ENCODE results near the gene ATP11A.

ATP11A gene

DNA sequence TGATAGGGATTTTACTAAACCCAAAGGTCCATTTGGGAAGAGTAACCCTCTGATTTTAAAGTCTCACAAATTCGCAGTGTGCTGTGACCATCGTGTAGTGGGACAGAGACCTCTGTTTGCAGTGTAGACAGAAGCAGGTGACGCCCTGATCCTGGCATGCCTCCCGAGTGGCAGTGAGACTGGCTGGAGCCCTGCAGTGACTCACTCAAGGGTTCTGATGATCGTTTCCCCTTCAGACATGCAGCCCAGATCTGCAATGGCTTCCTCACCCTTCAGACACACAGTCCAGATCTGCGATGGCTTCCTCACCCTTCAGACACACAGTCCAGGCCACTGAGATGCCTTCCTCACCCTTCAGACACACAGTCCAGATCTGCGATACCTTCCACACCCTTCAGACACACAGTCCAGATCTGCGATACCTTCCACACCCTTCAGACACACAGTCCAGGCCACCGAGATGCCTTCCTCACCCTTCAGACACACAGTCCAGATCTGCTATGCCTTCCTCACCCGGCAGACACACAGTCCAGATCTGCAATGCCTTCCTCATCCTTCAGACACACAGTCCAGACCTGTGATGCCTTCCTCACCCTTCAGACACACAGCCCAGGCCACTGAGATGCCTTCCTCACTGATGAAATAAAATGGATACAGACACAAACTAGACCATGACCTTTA lies 125.2 kb downstream of the ATP11A start:
- Mint-ChIP-seq H3K4me3 (no peak overlapping the region), H3K9me3 (peaks cover 8% of the 10 kb centered on the region), H3K27me3 (no peaks in the 10 kb centered on the region), H3K27ac (no peak overlapping the region), H3K36me3 (peaks cover 82% of the 10 kb centered on the region), H3K4me1 (no peaks in the 10 kb centered on the region)
- no peak for ATAC-seq

DNA sequence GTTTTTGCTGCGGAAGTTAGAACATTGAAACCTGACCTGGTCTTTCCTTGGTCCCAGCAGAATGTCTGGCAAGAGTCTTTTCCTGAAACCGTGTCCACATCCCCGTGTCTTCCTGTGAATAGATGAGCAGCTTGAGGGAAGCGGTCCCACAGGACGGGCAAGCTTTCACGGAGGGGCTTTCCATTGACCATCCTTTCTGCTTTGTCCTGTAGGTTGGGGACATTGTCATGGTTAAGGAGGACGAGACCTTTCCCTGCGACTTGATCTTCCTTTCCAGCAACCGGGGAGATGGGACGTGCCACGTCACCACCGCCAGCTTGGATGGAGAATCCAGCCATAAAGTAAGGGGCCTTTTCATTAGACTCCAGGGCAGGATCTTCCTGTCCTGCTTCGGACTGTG lies 126.0 kb downstream of the ATP11A start:
- Mint-ChIP-seq H3K27me3 (no peaks in the 10 kb centered on the region), H3K4me1 (no peaks in the 10 kb centered on the region), H3K36me3 (peaks cover 82% of the 10 kb centered on the region), H3K9me3 (peaks cover 8% of the 10 kb centered on the region), H3K4me3 (no peak overlapping the region), H3K27ac (no peak overlapping the region)
- ATAC-seq, result no peak

- Mint-ChIP-seq H3K36me3 (peaks cover 73% of the 10 kb centered on the region), H3K27ac (no peak overlapping the region), H3K27me3 (no peaks in the 10 kb centered on the region), H3K4me1 (no peaks in the 10 kb centered on the region), H3K4me3 (no peak overlapping the region), H3K9me3 (peaks cover 8% of the 10 kb centered on the region)
- no peak for ATAC-seq
Measured at GRCh38 chr13:112818040-112818697, 128.3 kb downstream of the ATP11A start.

GRCh38 chr13:112818698-112819045 lies 128.8 kb downstream of the ATP11A start:
- no peak for ATAC-seq
- Mint-ChIP-seq H3K4me1 (no peaks in the 10 kb centered on the region), H3K36me3 (peaks cover 74% of the 10 kb centered on the region)

DNA sequence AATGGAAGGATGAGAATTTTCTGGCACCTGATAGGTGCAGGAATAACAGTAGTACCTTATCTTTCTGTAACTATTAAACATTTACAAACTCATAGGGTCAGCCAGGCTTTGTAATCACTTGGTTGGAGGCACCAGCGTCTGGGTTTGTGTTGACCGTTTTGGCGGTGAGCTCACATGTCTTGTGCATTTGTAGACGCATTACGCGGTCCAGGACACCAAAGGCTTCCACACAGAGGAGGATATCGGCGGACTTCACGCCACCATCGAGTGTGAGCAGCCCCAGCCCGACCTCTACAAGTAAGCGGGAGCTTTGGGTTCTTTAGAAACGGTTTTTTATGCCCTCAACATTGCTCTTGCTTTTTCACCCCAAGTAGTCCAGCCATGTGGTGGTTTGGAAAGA lies 129.3 kb downstream of the ATP11A start:
- ATAC-seq, result no peak
- Mint-ChIP-seq H3K27ac (no peak overlapping the region), H3K27me3 (no peaks in the 10 kb centered on the region), H3K36me3 (peaks cover 78% of the 10 kb centered on the region), H3K4me3 (no peak overlapping the region), H3K4me1 (no peaks in the 10 kb centered on the region), H3K9me3 (peaks cover 8% of the 10 kb centered on the region)

More at GRCh38 chr13:112818698-112819045, 128.8 kb downstream of the ATP11A start:
- Mint-ChIP-seq H3K9me3 (peaks cover 8% of the 10 kb centered on the region), H3K4me3 (no peak overlapping the region), H3K27me3 (no peaks in the 10 kb centered on the region), H3K27ac (no peak overlapping the region)

DNA sequence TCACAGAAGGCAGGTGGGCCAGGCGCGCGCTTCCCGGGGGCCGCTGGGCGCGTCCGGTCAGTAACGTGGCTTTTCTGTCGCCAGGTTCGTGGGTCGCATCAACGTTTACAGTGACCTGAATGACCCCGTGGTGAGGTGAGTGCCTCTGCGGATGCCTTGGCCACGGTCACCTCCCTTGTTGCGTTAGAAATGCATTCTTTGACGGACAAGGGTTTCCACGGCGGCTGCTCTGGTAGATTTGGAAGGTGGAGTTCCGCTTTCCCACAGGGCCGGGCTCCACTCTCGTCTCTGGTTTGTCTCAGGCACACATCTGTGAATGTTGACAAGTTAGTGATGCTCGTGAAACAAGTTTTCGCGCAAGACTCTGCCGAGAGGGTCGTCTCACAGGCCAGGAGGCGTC lies 130.0 kb downstream of the ATP11A start:
- peaks cover 78% of the 10 kb centered on the region for H3K36me3 Mint-ChIP-seq

DNA sequence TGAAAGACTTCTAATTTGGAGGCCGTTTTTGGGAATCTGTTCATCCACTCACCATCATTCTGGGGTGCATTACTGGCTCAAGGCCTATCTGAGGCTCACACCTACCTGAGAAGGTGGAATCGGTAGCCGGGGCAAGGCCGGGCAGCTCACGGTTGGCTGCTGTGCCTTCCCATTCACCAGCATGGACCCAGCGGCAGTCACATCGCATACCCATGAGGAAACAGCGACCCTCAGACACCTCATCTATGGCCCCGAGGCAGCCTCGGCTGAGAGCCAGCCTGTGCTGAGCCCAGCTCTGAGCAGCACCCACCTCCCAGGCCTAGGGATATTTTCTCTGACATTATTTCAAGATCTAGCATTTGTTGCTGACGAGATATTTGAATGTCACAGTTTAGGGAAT lies 130.5 kb downstream of the ATP11A start:
- ATAC-seq, result no peak
- H3K4me3 Mint-ChIP-seq, result no peak overlapping the region
- H3K27me3 Mint-ChIP-seq, result no peaks in the 10 kb centered on the region
- H3K27ac Mint-ChIP-seq, result no peak overlapping the region
- no peaks in the 10 kb centered on the region for H3K4me1 Mint-ChIP-seq
- peaks cover 8% of the 10 kb centered on the region for H3K9me3 Mint-ChIP-seq
- peaks cover 78% of the 10 kb centered on the region for H3K36me3 Mint-ChIP-seq

More for the DNA sequence above, 130.0 kb downstream of the ATP11A start:
- no peak overlapping the region for H3K27ac Mint-ChIP-seq
- no peaks in the 10 kb centered on the region for H3K27me3 Mint-ChIP-seq
- H3K4me3 Mint-ChIP-seq, result no peak overlapping the region
- no peak for ATAC-seq
- H3K9me3 Mint-ChIP-seq, result peaks cover 8% of the 10 kb centered on the region
- H3K4me1 Mint-ChIP-seq, result no peaks in the 10 kb centered on the region

- no peak overlapping the region for H3K4me3 Mint-ChIP-seq
- H3K4me1 Mint-ChIP-seq, result no peaks in the 10 kb centered on the region
- no peak overlapping the region for H3K27ac Mint-ChIP-seq
- H3K36me3 Mint-ChIP-seq, result peaks cover 78% of the 10 kb centered on the region
- no peak for ATAC-seq
- peaks cover 6% of the 10 kb centered on the region for H3K9me3 Mint-ChIP-seq
- no peaks in the 10 kb centered on the region for H3K27me3 Mint-ChIP-seq
Measured at GRCh38 chr13:112821340-112822055, 131.7 kb downstream of the ATP11A start.

- Mint-ChIP-seq H3K4me1 (no peaks in the 10 kb centered on the region), H3K27ac (no peak overlapping the region)
- no peak for ATAC-seq
Measured at GRCh38 chr13:112822851-112823250, 133.0 kb downstream of the ATP11A start.

GRCh38 chr13:112824429-112824828 lies 134.6 kb downstream of the ATP11A start:
- no peak for ATAC-seq
- Mint-ChIP-seq H3K27me3 (no peaks in the 10 kb centered on the region), H3K4me3 (no peak overlapping the region), H3K4me1 (peaks cover 5% of the 10 kb centered on the region), H3K36me3 (peaks cover 78% of the 10 kb centered on the region), H3K9me3 (no peaks in the 10 kb centered on the region), H3K27ac (no peak overlapping the region)

More at GRCh38 chr13:112822851-112823250, 133.0 kb downstream of the ATP11A start:
- Mint-ChIP-seq H3K27me3 (no peaks in the 10 kb centered on the region), H3K9me3 (peaks cover 5% of the 10 kb centered on the region), H3K4me3 (no peak overlapping the region), H3K36me3 (peaks cover 79% of the 10 kb centered on the region)

DNA sequence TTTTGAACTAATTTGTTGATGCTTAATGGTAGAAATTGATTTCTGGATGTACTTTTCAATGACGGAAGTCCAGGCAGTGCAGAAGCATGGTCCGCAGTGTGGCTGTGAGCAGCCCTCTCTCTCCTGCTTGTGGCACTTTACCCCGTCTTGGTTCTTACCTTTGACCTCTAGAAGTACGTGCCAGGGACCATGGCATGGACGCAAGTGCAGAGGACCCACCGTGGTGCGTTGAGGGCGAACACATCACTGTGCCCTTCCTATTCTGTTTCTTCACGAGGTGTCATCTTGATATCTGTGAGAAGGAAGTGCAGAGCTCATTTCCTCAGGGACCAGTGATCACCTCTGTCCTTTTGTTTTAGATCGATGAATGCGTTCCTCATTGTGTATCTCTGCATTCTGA lies 135.2 kb downstream of the ATP11A start:
- Mint-ChIP-seq H3K4me1 (peaks cover 5% of the 10 kb centered on the region), H3K4me3 (no peak overlapping the region), H3K36me3 (peaks cover 72% of the 10 kb centered on the region), H3K27me3 (no peaks in the 10 kb centered on the region), H3K27ac (no peak overlapping the region), H3K9me3 (no peaks in the 10 kb centered on the region)
- ATAC-seq, result no peak

GRCh38 chr13:112825875-112826274 lies 136.0 kb downstream of the ATP11A start:
- H3K4me3 Mint-ChIP-seq, result no peak overlapping the region
- no peak overlapping the region for H3K27ac Mint-ChIP-seq
- H3K9me3 Mint-ChIP-seq, result no peaks in the 10 kb centered on the region
- peaks cover 5% of the 10 kb centered on the region for H3K4me1 Mint-ChIP-seq
- no peak for ATAC-seq
- no peaks in the 10 kb centered on the region for H3K27me3 Mint-ChIP-seq
- peaks cover 68% of the 10 kb centered on the region for H3K36me3 Mint-ChIP-seq

- no peak overlapping the region for H3K4me3 Mint-ChIP-seq
- no peak for ATAC-seq
- peaks cover 5% of the 10 kb centered on the region for H3K4me1 Mint-ChIP-seq
- no peaks in the 10 kb centered on the region for H3K9me3 Mint-ChIP-seq
- H3K27me3 Mint-ChIP-seq, result no peaks in the 10 kb centered on the region
- H3K27ac Mint-ChIP-seq, result no peak overlapping the region
- peaks cover 75% of the 10 kb centered on the region for H3K36me3 Mint-ChIP-seq
Measured at GRCh38 chr13:112826565-112826964, 136.7 kb downstream of the ATP11A start.

DNA sequence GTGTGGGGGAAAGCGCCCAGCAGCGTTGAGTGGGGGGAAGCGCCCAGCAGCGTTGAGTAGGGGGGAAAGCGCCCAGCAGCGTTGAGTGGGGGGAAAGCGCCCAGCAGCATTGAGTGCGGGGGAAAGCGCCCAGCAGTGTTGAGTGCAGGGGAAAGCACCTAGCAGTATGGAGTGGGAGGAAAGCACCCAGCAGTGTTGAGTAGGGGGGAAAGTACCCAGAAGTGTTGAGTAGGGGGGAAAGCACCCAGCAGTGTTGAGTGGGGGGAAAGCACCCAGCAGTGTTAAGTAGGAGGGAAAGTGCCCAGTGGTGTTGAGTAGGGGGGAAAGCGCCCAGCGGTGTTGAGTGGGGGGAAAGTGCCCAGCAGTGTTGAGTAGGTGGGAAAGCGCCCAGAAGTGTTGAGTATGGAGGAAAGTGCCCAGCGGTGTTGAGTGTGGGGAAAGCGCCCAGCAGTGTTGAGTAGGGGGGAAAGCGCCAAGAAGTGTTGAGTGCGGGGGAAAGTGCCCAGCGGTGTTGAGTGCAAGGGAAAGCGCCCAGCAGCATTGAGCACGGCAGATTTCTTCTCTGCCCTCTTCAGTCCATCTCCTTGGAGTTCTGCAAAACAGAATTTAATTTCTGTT lies 138.4 kb downstream of the ATP11A start:
- no peak overlapping the region for H3K4me3 Mint-ChIP-seq
- H3K27me3 Mint-ChIP-seq, result no peaks in the 10 kb centered on the region
- H3K9me3 Mint-ChIP-seq, result no peaks in the 10 kb centered on the region
- peaks cover 85% of the 10 kb centered on the region for H3K36me3 Mint-ChIP-seq
- ATAC-seq, result peak; percentile 60
- peaks cover 5% of the 10 kb centered on the region for H3K4me1 Mint-ChIP-seq
- no peak overlapping the region for H3K27ac Mint-ChIP-seq

- H3K36me3 Mint-ChIP-seq, result peaks cover 88% of the 10 kb centered on the region
- no peaks in the 10 kb centered on the region for H3K9me3 Mint-ChIP-seq
- H3K27me3 Mint-ChIP-seq, result no peaks in the 10 kb centered on the region
- ATAC-seq, result no peak
- no peak overlapping the region for H3K4me3 Mint-ChIP-seq
- no peak overlapping the region for H3K27ac Mint-ChIP-seq
- H3K4me1 Mint-ChIP-seq, result peaks cover 5% of the 10 kb centered on the region
Measured at GRCh38 chr13:112828756-112829155, 138.9 kb downstream of the ATP11A start.

All from stimulated activated memory B cell treated with anti-CD40 and anti-IgM and Interleukin-4, amounts not matched to agents 10 μg/mL and 1 μg/mL and 100 μg/mL, for 72 hours (primary cell).